ENCODE data around the gene MBOAT2. TPM values are rescaled to one million over a fixed set of nuclear protein-coding genes. Genes with fewer than 3 reads are reported as not detected.

Gene MBOAT2
- total and polyA plus RNA-seq, 4 donors: 9.0 to 72.9 (median 16.8) TPM

GRCh38 chr2:8853426-8853825 lies 150.1 kb downstream of the MBOAT2 start:
- WGBS, 2 donors: 89 to 91% methylated on average over 4 of the region's 4 CpGs
- TF ChIP-seq CTCF (IDR thresholded peaks at IDR 0.05; ENCODE audit: control extremely low read depth, extremely low read depth): no peak
- Histone ChIP-seq H3K9me3 (ENCODE audit: control insufficient read depth in 4 of 4, insufficient read depth in 3 of 4, low read length in 3 of 4) (no peaks in the 10 kb centered on the region), H3K36me3 (ENCODE audit: control insufficient read depth in 4 of 4, insufficient read depth in 4 of 4, low read length in 4 of 4) (no peaks in the 10 kb centered on the region), H3K4me1 (ENCODE audit: control insufficient read depth in 5 of 5, insufficient read depth in 5 of 5, low read length in 5 of 5) (peaks cover 0 to 3% (median 0%) of the 10 kb centered on the region in 5 donors), H3K4me3 (no peak overlapping the region), H3K27me3 (ENCODE audit: control insufficient read depth in 3 of 3, insufficient read depth in 3 of 3, low read length in 2 of 3) (no peaks in the 10 kb centered on the region), H3K27ac (ENCODE audit: low read depth in 1 of 2, low read length in 1 of 2) (no peak overlapping the region), H3K9ac (ENCODE audit: insufficient read depth in 1 of 2, low read length in 2 of 2) (no peak overlapping the region)
- no peak for ATAC-seq (ENCODE audit: insufficient read depth, low FRiP score)
- DNase-seq: peak in 2 of 3 donors; percentile 52 to 80

- Histone ChIP-seq H3K4me3 (no peak overlapping the region), H3K27me3 (ENCODE audit: control insufficient read depth in 3 of 3, insufficient read depth in 3 of 3, low read length in 2 of 3) (no peaks in the 10 kb centered on the region), H3K9ac (ENCODE audit: insufficient read depth in 1 of 2, low read length in 2 of 2) (no peak overlapping the region), H3K9me3 (ENCODE audit: control insufficient read depth in 4 of 4, insufficient read depth in 3 of 4, low read length in 3 of 4) (no peaks in the 10 kb centered on the region), H3K4me1 (ENCODE audit: control insufficient read depth in 5 of 5, insufficient read depth in 5 of 5, low read length in 5 of 5) (peaks cover 0 to 9% (median 0%) of the 10 kb centered on the region in 5 donors), H3K36me3 (ENCODE audit: control insufficient read depth in 4 of 4, insufficient read depth in 4 of 4, low read length in 4 of 4) (no peaks in the 10 kb centered on the region), H3K27ac (ENCODE audit: low read depth in 1 of 2, low read length in 1 of 2) (no peak overlapping the region)
- WGBS, 2 donors: 85 to 90% methylated on average over 10 of the region's 10 CpGs
- no peak for TF ChIP-seq CTCF (IDR thresholded peaks at IDR 0.05; ENCODE audit: control extremely low read depth, extremely low read depth)
- DNase-seq (no peak), ATAC-seq (ENCODE audit: insufficient read depth, low FRiP score) (no peak)
Observed at GRCh38 chr2:8851811-8852560, 151.5 kb downstream of the MBOAT2 start.

- no peak for ATAC-seq (ENCODE audit: insufficient read depth, low FRiP score)
- WGBS, 2 donors: 91% methylated on average over 8 of the region's 8 CpGs
Observed at GRCh38 chr2:8850845-8851487, 152.5 kb downstream of the MBOAT2 start.

More at GRCh38 chr2:8850845-8851487, 152.5 kb downstream of the MBOAT2 start:
- H3K9ac ChIP-seq (ENCODE audit: insufficient read depth in 1 of 2, low read length in 2 of 2): no peak overlapping the region
- H3K4me3 ChIP-seq: no peak overlapping the region
- H3K4me1 ChIP-seq (ENCODE audit: control insufficient read depth in 5 of 5, insufficient read depth in 5 of 5, low read length in 5 of 5): peaks cover 0 to 9% (median 0%) of the 10 kb centered on the region in 5 donors
- H3K36me3 ChIP-seq (ENCODE audit: control insufficient read depth in 4 of 4, insufficient read depth in 4 of 4, low read length in 4 of 4): no peaks in the 10 kb centered on the region
- no peaks in the 10 kb centered on the region for H3K9me3 ChIP-seq (ENCODE audit: control insufficient read depth in 4 of 4, insufficient read depth in 3 of 4, low read length in 3 of 4)
- no peak for TF ChIP-seq CTCF (IDR thresholded peaks at IDR 0.05; ENCODE audit: control extremely low read depth, extremely low read depth)
- DNase-seq: peak in 2 of 3 donors; percentile 16 to 33
- no peak overlapping the region for H3K27ac ChIP-seq (ENCODE audit: low read depth in 1 of 2, low read length in 1 of 2)
- H3K27me3 ChIP-seq (ENCODE audit: control insufficient read depth in 3 of 3, insufficient read depth in 3 of 3, low read length in 2 of 3): no peaks in the 10 kb centered on the region

Measured in lung (tissue), 12 donors.